Liver (tissue), 3 donors: ENCODE results near the gene NOA1.

Experiments
- FOXA1 ChIP-seq: IDR thresholded peaks from 2 replicates; pipeline ENCODE4 v1.6.1; 2016; ENCODE audit warnings: antibody characterized with exemption
- NR2F2 ChIP-seq: IDR thresholded peaks from 2 replicates; pipeline ENCODE4 v1.6.1; 2016; ENCODE audit warnings: antibody characterized with exemption
- TAF1 ChIP-seq: conservative IDR thresholded peaks from 2 replicates; pipeline ENCODE4 v1.6.1; 2016; ENCODE audit warnings: antibody characterized with exemption, mild to moderate bottlenecking
- YY1 ChIP-seq: IDR thresholded peaks from 2 replicates; pipeline ENCODE4 v1.6.1; 2016; ENCODE audit warnings: antibody characterized with exemption, mild to moderate bottlenecking
- TF ChIP-seq, protein P1 (sequence below): fragments of 150-350 bp; IDR thresholded peaks from 2 replicates; pipeline ENCODE4 v1.5.1; 2017; ENCODE audit warnings: improper control_type of control experiment, low read depth, low read length; ENCODE audit not compliant: missing input control
- TF ChIP-seq, protein P2 (sequence below): IDR thresholded peaks from 2 replicates; pipeline ENCODE4 v1.6.1; 2016; ENCODE audit warnings: antibody characterized with exemption
- donor health status: healthy.
- donor health status: healthy.

DNA sequence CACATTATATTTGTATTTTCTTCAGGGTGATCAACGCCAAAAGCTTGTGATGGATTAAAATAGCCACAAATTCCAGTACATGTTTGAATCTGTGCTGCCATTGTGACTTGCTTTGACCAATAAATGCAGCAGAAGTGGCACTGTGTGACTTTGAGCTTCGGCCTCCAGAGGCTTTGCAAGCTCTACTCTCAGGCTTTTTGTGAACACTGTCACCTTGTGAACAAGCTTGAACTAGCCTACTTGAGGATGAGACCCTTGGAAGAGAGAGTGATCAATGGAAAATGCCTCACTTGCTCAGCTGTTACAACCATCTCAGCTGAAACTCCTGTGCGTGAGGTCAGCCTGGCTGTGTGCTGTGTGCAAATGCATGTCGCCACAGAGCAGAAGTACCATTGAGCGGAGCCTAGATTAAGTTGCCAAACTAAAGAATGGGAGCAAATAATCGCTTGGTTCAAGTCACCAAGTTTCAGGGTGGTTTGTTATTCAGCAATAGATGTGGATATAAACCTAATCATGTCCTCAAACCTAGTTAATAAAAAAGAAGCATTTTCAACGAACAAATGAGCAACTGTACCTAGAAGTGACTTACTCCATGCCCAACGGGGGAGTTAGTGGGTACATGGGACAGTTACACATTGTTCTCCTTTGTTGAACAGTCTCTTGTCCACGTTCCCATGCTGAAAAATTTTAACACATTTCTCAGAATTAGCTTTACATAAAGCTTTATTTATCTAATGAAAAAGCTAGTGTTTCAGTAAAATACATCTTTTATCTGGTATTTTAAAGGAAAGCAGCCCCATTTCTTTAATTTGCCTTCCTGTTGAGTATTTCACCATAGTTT lies 23.5 kb downstream of the NOA1 start:
- no peak for TF ChIP-seq FOXA1
- TF ChIP-seq, protein P1, sequence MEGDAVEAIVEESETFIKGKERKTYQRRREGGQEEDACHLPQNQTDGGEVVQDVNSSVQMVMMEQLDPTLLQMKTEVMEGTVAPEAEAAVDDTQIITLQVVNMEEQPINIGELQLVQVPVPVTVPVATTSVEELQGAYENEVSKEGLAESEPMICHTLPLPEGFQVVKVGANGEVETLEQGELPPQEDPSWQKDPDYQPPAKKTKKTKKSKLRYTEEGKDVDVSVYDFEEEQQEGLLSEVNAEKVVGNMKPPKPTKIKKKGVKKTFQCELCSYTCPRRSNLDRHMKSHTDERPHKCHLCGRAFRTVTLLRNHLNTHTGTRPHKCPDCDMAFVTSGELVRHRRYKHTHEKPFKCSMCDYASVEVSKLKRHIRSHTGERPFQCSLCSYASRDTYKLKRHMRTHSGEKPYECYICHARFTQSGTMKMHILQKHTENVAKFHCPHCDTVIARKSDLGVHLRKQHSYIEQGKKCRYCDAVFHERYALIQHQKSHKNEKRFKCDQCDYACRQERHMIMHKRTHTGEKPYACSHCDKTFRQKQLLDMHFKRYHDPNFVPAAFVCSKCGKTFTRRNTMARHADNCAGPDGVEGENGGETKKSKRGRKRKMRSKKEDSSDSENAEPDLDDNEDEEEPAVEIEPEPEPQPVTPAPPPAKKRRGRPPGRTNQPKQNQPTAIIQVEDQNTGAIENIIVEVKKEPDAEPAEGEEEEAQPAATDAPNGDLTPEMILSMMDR: no peak
- TF ChIP-seq, protein P2, sequence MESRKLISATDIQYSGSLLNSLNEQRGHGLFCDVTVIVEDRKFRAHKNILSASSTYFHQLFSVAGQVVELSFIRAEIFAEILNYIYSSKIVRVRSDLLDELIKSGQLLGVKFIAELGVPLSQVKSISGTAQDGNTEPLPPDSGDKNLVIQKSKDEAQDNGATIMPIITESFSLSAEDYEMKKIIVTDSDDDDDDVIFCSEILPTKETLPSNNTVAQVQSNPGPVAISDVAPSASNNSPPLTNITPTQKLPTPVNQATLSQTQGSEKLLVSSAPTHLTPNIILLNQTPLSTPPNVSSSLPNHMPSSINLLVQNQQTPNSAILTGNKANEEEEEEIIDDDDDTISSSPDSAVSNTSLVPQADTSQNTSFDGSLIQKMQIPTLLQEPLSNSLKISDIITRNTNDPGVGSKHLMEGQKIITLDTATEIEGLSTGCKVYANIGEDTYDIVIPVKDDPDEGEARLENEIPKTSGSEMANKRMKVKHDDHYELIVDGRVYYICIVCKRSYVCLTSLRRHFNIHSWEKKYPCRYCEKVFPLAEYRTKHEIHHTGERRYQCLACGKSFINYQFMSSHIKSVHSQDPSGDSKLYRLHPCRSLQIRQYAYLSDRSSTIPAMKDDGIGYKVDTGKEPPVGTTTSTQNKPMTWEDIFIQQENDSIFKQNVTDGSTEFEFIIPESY: no peak
- TF ChIP-seq TAF1: no peak
- no peak for TF ChIP-seq NR2F2
- no peak for TF ChIP-seq YY1
